GM12878 (cell line): ENCODE data around the gene SLC6A16. TPM values are rescaled to one million over a fixed set of nuclear protein-coding genes. Genes with fewer than 3 reads are reported as not detected.
"Not testable (repeated sequence)": the region's sequence is repeated elsewhere in the genome, so short reads cannot be mapped to it uniquely, and the experiment has no call there.

Experiments
- ATAC-seq: fragments of 200-7000 bp; cut with Tn5 transposase; 3 replicates; pipeline ENCODE4 v1.9.1; 2020; ENCODE audit warnings: mild to moderate bottlenecking, moderate library complexity
- BruUV-seq: library from RNA; stranded (reverse); fragments of 400-500 nt; replicated peaks from 2 replicates; lab custom pipeline; 2021; lab: Mats Ljungman, UMichigan
- CTCF ChIA-PET: fragments of 300-600 bp; sonication (Branson Sonifier 250); formaldehyde crosslinking; extraction: SDS; loops from one replicate; lab custom pipeline; 2021; ENCODE audit warnings: inconsistent platforms; lab: Yijun Ruan, JAX
- POLR2A ChIA-PET: fragments of 350-600 bp; formaldehyde crosslinking; extraction: SDS; loops from one replicate; lab custom pipeline; 2021; ENCODE audit warnings: inconsistent platforms; lab: Charles Lee
- RAD21 ChIA-PET: fragments of 300-600 bp; sonication (Branson Sonifier 250); formaldehyde crosslinking; loops from one replicate; lab custom pipeline; 2023; ENCODE audit warnings: antibody characterized with exemption; ENCODE audit not compliant: unreplicated experiment; lab: Charles Lee
- SMC1A ChIA-PET: fragments of 300-600 bp; sonication (Branson Sonifier 250); formaldehyde crosslinking; loops from one replicate; lab custom pipeline; 2023; ENCODE audit not compliant: unreplicated experiment, uncharacterized antibody; lab: Charles Lee
- DNase-seq: peaks from one replicate; pipeline ENCODE4 v3.0.0-alpha.2; 2011; ENCODE audit warnings: low read depth, low spot score
- FAIRE-seq: peaks from 3 replicates; lab custom pipeline; 2011; peaks lifted over from hg19 to GRCh38; lab: Jason Lieb, UNC
- H2AFZ ChIP-seq: 2 replicates; pipeline ENCODE4 v1.6.0; 2011; ENCODE audit warnings: low read depth, low read length, control low read depth; ENCODE audit not compliant: control insufficient read depth
- H3K27ac ChIP-seq: 2 replicates; pipeline ENCODE4 v1.5.1; 2011; ENCODE audit warnings: control low read depth; ENCODE audit not compliant: control insufficient read depth, insufficient read depth
- H3K27me3 ChIP-seq, 2 experiments: replicated peaks in 1 of 2; 2 replicates each; pipeline versions ENCODE4 v1.6.0 to v1.6.1; 2011; ENCODE audit warnings: low read length in 1 of 2; ENCODE audit not compliant: control insufficient read depth in 2 of 2, insufficient read depth in 2 of 2
- H3K36me3 ChIP-seq, 2 experiments: 2 replicates each; pipeline ENCODE4 v1.5.1; 2011; ENCODE audit warnings: low read length in 1 of 2; ENCODE audit not compliant: control insufficient read depth in 2 of 2, insufficient read depth in 2 of 2
- H3K4me1 ChIP-seq: 2 replicates; pipeline ENCODE4 v1.6.1; 2011; ENCODE audit warnings: mild to moderate bottlenecking, low read length, moderate library complexity, mixed read lengths; ENCODE audit not compliant: control insufficient read depth, insufficient read depth
- H3K4me2 ChIP-seq: 2 replicates; pipeline ENCODE4 v1.6.0; 2011; ENCODE audit warnings: control low read depth; ENCODE audit not compliant: control insufficient read depth, insufficient read depth
- H3K4me3 ChIP-seq: fragments of 200-600 bp; sonication (generic); 2 replicates; pipeline ENCODE4 v1.5.1; 2016
- H3K79me2 ChIP-seq: 2 replicates; pipeline ENCODE4 v1.6.0; 2011; ENCODE audit warnings: low read length; ENCODE audit not compliant: control insufficient read depth, insufficient read depth
- H3K9ac ChIP-seq: 2 replicates; pipeline ENCODE4 v1.8.0; 2011; ENCODE audit warnings: low read length, control low read depth, mixed read lengths; ENCODE audit not compliant: control insufficient read depth, insufficient read depth
- H3K9me3 ChIP-seq: replicated peaks from 3 replicates; pipeline ENCODE4 v1.5.1; 2011; ENCODE audit warnings: mild to moderate bottlenecking, low read length; ENCODE audit not compliant: control insufficient read depth, insufficient read depth
- H4K20me1 ChIP-seq: 2 replicates; pipeline ENCODE4 v1.6.0; 2011; ENCODE audit not compliant: control insufficient read depth, insufficient read depth
- RAD21 ChIP-seq: IDR thresholded peaks from 2 replicates; pipeline ENCODE4 v1.6.1; 2011; ENCODE audit warnings: mild to moderate bottlenecking, low read depth, low read length, moderate library complexity; ENCODE audit not compliant: insufficient read depth
- SMC3 ChIP-seq: IDR thresholded peaks from 2 replicates; pipeline ENCODE4 v1.6.1; 2011; ENCODE audit warnings: low read length, improper control_type of control experiment, borderline replicate concordance
- WGBS: methylation state at CpG from one replicate; pipeline ENCODE4 v1.1.6; 2016; ENCODE audit warnings: low lambda C conversion rate; ENCODE audit not compliant: insufficient replicate concordance, insufficient coverage; ENCODE audit errors: missing lambda C conversion rate; 5-methylcytosine and 5-hydroxymethylcytosine counted together
- in situ Hi-C: fragments of 300-500 bp; cut with MboI; formaldehyde crosslinking; loops from 9 replicates; pipeline ENCODE4 v1.14.3; 2018; ENCODE audit warnings: mixed read lengths
- intact Hi-C: fragments of 100-400 bp; cut with micrococcal nuclease; formaldehyde crosslinking; loops from one replicate; pipeline ENCODE4 v1.14.2; 2022; ENCODE audit not compliant: unreplicated experiment
- polyA plus RNA-seq, 11 experiments: library from polyadenylated mRNA; depleted of rRNA in 4 of 11; unstranded in 6 of 11; stranded (reverse) in 5 of 11; fragments of >200 nt; fragmentation: Nextera tagmentation in 4 of 11; fragmentation: Illumina TruSeq in 1 of 11; extraction: Ambion mirVana in 4 of 11; extraction: Trizol in 1 of 11; gene quantifications; 1 replicate in 1 of 11; 2 replicates in 10 of 11; pipeline versions ENCODE4 v1.2.1 to v1.2.3, GENCODE V29; 2011 to 2016; ENCODE audit warnings: inconsistent platforms in 2 of 11, missing spikeins in 2 of 11, low read depth in 1 of 11
- total RNA-seq, 4 experiments: library from RNA; depleted of rRNA in 3 of 4; stranded (reverse); fragments of >200 nt in 3 of 4; fragmentation: Illumina TruSeq in 1 of 4; extraction: Trizol in 1 of 4; gene quantifications; 2 replicates each; pipeline versions ENCODE4 v1.2.1 to v1.2.3, GENCODE V29; 2013 to 2021
- TF ChIP-seq, protein P1 (sequence below), 3 experiments: IDR thresholded peaks in 2 of 3; conservative IDR thresholded peaks in 1 of 3; 2 replicates each; pipeline ENCODE4 v1.5.1; 2011; ENCODE audit warnings: low read depth in 3 of 3, low read length in 3 of 3, mild to moderate bottlenecking in 3 of 3, control low read depth in 2 of 3, moderate library complexity in 2 of 3, inconsistent platforms in 1 of 3, mixed read lengths in 1 of 3; ENCODE audit not compliant: control insufficient read depth in 2 of 3, insufficient read depth in 1 of 3; ENCODE audit errors: extremely low read depth in 1 of 3

The SLC6A16 gene
- total and polyA plus RNA-seq, 10 of the 15 experiments (the other 5 are each of a cell fraction or from before 2014, with no cell fraction given): 0.23 to 3.2 (median 0.54) TPM

DNA sequence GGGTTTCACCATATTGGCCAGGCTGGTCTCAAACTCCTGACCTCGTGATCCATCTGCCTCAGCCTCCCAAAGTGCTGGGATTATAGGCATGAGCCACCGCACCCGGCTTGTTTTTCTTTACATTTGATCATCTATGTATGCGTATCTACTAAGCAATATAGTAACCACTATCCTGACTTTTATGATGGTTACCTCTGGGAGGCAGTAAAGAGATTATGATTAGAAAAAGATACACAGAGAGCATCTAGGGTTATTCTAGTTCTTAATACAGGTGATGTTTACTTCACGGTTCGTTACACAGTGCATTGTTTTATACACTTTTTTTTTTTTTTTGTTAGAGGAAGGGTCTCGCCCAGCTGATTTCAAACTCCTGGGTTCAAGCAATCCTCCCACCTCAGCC, 18.3 kb downstream of the SLC6A16 start:
- H3K27ac ChIP-seq, H3K4me1 ChIP-seq, H4K20me1 ChIP-seq, H3K4me3 ChIP-seq, H3K9ac ChIP-seq, H3K79me2 ChIP-seq, H3K27me3 ChIP-seq, FAIRE-seq, in situ Hi-C loops, H3K36me3 ChIP-seq, DNase-seq, H3K9me3 ChIP-seq, BruUV-seq, H3K4me2 ChIP-seq, H2AFZ ChIP-seq: not testable (repeated sequence)
- POLR2A ChIA-PET: interaction anchor here (0.6 to 1.1 kb wide), 3 partner anchors 34 to 83 kb away, joined by 3 read pairs; no protein-coding TSS in a partner anchor
- SMC1A ChIA-PET: interaction anchor here (0.7 to 2.3 kb wide), 5 partner anchors 21 to 85 kb away, joined by 3 to 11 read pairs (median 4); no protein-coding TSS in a partner anchor
- intact Hi-C loops: loop anchor here (1.0 kb wide), 1 partner anchor 137 kb away; no protein-coding TSS in a partner anchor
- peak; percentile 76 for ATAC-seq
- CTCF ChIA-PET: interaction anchor here (0.6 to 2.3 kb wide), 11 partner anchors 15 to 167 kb away, joined by 3 to 8 read pairs (median 4); partner anchors contain the start of gene FLT3LG
- WGBS: 25% methylated on average over 7 of the region's 7 CpGs
- RAD21 ChIA-PET: interaction anchor here (0.6 to 3.1 kb wide), 8 partner anchors 20 to 209 kb away, joined by 4 to 9 read pairs (median 4); no protein-coding TSS in a partner anchor
- TF ChIP-seq RAD21 (peak; percentile 36), SMC3 (peak; percentile 30; the same call in 1 of the 2 replicates)
- TF ChIP-seq, protein P1, sequence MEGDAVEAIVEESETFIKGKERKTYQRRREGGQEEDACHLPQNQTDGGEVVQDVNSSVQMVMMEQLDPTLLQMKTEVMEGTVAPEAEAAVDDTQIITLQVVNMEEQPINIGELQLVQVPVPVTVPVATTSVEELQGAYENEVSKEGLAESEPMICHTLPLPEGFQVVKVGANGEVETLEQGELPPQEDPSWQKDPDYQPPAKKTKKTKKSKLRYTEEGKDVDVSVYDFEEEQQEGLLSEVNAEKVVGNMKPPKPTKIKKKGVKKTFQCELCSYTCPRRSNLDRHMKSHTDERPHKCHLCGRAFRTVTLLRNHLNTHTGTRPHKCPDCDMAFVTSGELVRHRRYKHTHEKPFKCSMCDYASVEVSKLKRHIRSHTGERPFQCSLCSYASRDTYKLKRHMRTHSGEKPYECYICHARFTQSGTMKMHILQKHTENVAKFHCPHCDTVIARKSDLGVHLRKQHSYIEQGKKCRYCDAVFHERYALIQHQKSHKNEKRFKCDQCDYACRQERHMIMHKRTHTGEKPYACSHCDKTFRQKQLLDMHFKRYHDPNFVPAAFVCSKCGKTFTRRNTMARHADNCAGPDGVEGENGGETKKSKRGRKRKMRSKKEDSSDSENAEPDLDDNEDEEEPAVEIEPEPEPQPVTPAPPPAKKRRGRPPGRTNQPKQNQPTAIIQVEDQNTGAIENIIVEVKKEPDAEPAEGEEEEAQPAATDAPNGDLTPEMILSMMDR (IDR thresholded peaks at IDR 0.05 in 2 of 3, conservative IDR thresholded peaks at IDR 0.05 in 1 of 3; ENCODE audit: control insufficient read depth in 2 of 3, extremely low read depth in 1 of 3, insufficient read depth in 1 of 3, low read depth in 3 of 3, low read length in 3 of 3): peak in 1 of 3 experiments; percentile 15; a peak in 2 of 6 replicates
